ENCODE results near the gene NPRL2.

NPRL2 gene

DNA sequence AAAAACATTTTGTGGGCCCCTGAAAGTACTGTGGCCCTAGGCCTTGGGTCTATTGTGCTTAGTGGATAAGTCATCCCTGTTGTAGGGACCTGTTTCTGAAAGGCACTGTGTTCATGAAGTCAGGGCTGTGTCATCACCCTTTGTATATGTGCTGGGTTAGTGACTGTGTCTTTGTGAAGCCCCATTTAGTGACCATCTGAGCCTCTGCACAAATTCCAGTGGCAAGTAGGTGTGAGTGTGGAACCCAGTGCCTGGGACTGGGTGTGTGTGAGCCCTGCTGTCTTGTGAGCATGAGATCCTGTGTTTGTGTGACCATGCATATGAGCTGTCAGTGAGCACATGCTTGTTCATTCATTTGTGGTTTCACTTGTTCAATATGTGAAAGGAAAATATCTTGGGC is 46.0 kb downstream of the NPRL2 start:
- no peak for DNase-seq (ENCODE audit: low read depth)

DNA sequence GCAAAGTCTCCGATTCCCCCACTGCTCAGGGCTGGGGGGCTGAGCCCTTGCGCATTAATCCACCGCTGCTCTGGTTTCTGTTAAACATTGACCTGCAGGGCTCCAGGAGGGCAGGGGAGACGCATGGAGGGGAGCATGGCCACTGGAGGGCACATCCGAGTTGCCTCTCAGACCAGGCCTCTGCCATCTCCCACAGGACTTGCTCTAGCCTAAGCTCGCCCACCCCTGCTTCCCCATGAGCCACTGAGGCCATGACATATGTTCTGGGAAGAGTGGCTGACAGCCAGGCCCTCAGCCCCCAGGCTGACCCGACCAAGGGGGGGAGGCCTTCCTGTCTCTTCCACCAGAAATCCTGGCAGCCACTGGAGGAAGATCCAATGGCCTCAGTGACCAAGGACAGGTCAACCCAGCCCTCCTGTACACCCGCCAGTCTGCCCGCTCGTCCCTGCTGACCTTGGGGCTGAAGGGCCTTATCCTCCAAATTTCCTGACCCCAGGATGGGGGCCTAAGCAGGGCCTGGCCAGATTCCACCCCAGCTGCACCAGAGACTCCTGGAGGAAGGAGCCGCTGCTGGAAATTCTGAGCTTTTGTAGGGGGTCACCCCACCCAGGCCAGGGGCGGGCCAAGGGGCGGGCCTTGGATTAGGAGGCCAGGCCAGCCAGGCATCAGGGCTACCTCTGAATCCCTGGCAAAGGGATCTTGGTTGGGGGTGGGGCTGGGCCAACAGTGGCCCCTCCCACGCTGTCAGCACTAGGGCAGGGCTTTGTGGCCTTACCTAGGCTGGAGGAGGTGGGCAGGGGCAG is 47.4 kb downstream of the NPRL2 start, which contains the start of gene HYAL1:
Gene HYAL1, minus strand, starts transcription at position 562 of the 803 bp plus-strand sequence. CDS start 618 bp downstream, outside the sequence.
- DNase-seq (ENCODE audit: low read depth): no peak

GRCh38 chr3:50302095-50303012 is 48.2 kb downstream of the NPRL2 start:
- DNase-seq (ENCODE audit: low read depth): no peak

- no peak for DNase-seq (ENCODE audit: low read depth)
Measured at GRCh38 chr3:50300681-50301254, 49.8 kb downstream of the NPRL2 start.

- no peak for DNase-seq (ENCODE audit: low read depth)
Measured at GRCh38 chr3:50299929-50300680, 50.5 kb downstream of the NPRL2 start.

- no peak for DNase-seq (ENCODE audit: low read depth)
Measured at GRCh38 chr3:50299638-50299928, 51.0 kb downstream of the NPRL2 start.

GRCh38 chr3:50298836-50299637 is 51.5 kb downstream of the NPRL2 start, which contains the start of the genes HYAL3 and NAA80:
HYAL3 (minus strand) TSS chr3:50299405; CDS start chr3:50295602, 3,803 bp downstream.
NAA80 (minus strand) TSS chr3:50299405; CDS start chr3:50297463, 1,942 bp downstream.
- peak; percentile 94 for DNase-seq (ENCODE audit: low read depth)

DNA sequence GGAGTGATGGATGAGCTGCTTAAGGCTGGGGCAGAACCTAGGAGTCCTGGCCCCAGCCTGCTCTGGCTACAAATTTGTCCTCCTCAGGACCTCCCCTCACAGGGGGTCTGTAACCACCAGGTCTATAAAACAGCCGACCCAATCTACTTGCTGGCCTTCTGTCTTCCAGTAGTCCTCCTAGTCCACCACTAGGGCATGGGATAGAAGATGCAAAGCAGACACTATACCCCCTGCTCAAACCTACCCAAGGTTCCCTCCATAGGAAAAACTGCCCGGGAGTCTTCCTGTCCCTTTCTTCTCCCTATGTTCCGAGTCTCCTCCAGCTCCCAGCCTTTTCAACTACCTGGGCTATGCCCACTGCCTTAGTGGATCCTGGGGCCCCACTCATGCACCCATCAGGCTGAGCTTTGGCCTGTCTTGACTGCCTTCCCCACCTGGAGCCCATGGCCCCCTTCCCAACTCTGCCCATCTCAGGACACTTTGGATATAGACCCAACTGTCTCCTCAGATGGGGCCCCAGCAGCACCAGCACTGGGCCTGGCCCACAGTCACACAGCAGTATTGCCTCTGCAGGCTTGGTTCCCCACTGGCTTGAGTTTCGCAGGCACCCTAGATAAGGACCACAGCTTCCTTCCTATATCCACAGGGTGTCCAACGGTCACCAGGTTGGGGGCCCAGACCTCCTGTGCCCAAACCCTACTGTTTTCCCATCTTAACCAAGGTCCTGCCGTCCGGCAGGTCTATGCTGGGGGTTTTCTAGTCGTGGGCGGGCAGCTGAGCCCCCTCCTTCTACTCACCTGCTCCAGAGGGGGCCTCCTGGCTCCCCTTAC is 52.5 kb downstream of the NPRL2 start:
- no peak for DNase-seq (ENCODE audit: low read depth)

DNA sequence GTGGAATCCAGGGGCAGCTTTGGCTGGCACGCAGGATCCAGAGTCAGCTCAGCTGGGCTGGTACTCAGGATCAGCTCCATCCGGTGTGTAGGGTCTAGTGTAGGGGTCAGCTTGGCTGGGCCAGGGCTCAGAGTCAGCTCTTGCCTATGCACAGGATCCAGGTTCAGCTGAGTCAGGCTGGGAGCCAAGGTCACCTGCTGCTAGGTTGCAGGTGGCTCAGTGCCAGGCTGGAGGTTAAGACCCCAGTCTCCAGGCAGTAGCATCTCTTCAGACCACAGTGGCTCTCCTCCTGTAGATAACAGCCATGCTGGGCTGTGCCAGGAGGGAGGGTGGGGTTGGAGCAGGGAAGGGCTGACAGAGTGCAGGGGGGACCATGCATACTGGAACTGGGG is 53.2 kb downstream of the NPRL2 start:
- DNase-seq (ENCODE audit: low read depth): no peak

Data from stimulated activated CD8-positive, alpha-beta memory T cell treated with anti-CD3 and anti-CD28 coated beads, Interleukin-15, amount 100 ng/mL, for 24 hours (primary cell).